NCI-H345 treated with DMSO at 0.1 percent for 48 hours (cell line): Measurements from ENCODE around the gene FUOM.

Source experiments
- DNase-seq: peaks from one replicate; lab custom pipeline; 2025; ENCODE audit not compliant: unreplicated experiment; lab: John Stamatoyannopoulos, UW

FUOM gene

GRCh38 chr10:133353202-133353959, 4.4 kb downstream of the FUOM start:
- DNase-seq: no peak

- no peak for DNase-seq
Observed at GRCh38 chr10:133351408-133352318, 6.2 kb downstream of the FUOM start.

GRCh38 chr10:133350950-133351329, 6.9 kb downstream of the FUOM start:
- DNase-seq: no peak

DNA sequence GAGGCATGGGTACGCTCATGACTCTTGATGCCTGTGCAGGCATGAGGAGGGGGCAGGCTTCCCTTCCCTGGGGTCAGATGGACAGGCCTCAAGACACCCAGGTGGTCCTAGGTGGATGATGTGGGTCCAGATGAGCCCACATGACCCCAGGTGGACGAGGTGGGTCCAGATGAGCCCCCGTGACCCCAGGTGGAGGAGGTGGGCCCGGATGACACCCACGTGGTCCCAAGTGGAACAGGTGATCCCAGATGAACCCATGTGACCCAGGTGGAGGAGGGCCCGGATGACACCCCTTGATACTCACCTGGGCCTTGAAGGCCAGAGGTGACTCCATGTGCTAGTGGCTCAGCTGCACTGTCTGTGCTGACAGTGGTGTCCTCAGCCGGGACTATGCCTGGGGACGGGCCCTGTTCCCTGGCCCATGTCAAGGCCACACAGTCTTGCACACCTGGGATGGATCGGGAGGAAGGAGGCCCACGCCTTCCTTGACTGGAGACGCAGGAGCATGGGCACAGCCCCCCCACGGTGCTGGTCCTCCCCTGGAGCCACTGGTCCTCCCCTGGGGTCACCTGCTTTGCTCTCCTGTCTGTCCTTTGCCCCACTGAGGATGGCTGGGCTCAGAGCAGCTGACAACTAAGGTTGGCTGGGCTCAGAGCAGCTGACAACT, 7.4 kb downstream of the FUOM start:
- DNase-seq: no peak

DNA sequence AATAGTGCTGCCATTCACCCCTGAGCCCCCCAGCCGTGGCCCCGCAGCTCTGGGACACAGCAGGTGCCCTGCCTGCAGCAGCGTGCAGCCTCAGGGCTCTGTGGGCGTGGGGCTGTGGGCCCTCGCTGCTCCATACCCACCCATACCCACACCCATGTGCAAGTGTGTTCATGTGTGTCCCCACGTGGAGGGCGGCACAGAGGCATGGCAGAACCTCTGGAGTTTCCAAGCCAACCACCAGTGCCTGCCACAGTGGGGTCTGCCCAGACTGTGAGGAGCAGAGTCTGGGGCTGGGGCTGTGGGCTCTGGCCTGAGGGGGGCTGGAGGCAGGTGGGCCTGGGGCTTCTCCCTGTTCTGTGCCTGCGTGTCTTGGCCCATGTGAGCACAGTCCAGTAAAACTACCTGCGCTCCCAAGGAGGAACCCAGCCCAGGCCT, 8.2 kb downstream of the FUOM start:
- no peak for DNase-seq

DNA sequence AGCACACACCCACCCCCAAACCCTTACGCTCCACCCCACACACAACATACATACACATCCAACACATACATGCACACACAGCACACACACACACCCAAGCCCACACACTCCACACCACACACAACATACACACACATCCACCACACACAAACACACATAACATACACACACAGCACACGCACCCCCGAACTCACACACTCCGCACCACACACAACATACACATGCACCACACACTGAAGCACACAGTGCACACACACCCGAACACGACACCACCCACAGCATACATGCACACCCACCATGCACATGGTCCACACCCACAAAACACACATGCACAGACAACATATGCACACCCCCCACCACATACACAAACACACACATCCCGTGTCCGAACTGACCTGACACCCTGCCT, 8.7 kb downstream of the FUOM start:
- no peak for DNase-seq

GRCh38 chr10:133347710-133348517, 9.9 kb downstream of the FUOM start:
- no peak for DNase-seq

- DNase-seq: no peak
Observed at GRCh38 chr10:133346413-133346812, 11.4 kb downstream of the FUOM start.

GRCh38 chr10:133344236-133344635, 13.6 kb downstream of the FUOM start:
- DNase-seq: no peak

- no peak for DNase-seq
Observed at GRCh38 chr10:133343558-133343957, 14.3 kb downstream of the FUOM start.

DNA sequence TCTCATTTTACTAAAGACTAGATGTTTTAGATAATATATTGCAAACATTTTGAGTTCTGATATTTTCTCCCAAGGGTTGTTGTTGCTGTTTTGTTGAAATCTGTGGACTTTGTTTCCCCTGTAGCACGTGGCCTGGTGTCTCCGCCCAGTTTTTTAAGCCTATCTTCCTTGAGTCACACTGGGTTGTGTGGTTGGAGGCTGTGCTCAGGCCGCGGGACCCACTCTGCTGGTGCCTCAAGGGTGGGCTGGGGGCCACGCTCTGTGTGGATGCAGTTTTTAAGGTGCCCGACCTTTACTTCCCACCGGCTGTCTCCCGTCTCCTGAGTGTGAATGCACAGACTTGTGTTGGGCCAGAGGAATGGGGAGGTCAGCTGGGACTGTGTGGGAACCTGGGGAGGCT, 14.9 kb downstream of the FUOM start:
- no peak for DNase-seq

GRCh38 chr10:133341983-133342382, 15.8 kb downstream of the FUOM start:
- no peak for DNase-seq

DNA sequence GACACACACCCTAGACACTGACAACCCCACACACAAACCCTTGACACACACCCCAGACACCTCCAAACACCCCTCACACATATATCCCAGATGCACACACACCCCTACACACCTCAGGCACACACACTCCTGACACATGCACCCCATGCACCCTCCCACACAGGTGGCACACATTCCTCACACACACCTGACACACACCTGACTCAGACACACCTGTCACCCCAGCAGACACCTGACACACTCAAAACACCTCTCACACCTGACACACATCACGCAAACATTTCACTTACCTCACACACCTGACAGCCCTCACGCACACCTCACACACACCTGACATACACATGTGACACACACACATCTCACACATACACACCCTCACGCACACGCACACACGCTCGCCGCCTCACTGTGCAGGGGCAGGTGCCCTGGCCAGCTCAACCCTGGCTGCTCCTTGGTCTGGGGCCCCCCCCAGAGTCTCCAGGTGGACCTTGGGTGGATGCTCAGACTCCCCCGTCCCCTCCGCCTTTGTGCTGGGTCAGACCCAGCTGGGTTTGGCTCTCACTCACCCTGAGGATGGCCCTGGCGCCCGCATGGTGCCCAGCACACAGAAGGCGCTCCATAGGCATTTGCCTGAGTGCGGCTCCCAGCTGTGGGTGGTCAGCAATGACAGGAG, 18.0 kb downstream of the FUOM start:
- DNase-seq: no peak

DNA sequence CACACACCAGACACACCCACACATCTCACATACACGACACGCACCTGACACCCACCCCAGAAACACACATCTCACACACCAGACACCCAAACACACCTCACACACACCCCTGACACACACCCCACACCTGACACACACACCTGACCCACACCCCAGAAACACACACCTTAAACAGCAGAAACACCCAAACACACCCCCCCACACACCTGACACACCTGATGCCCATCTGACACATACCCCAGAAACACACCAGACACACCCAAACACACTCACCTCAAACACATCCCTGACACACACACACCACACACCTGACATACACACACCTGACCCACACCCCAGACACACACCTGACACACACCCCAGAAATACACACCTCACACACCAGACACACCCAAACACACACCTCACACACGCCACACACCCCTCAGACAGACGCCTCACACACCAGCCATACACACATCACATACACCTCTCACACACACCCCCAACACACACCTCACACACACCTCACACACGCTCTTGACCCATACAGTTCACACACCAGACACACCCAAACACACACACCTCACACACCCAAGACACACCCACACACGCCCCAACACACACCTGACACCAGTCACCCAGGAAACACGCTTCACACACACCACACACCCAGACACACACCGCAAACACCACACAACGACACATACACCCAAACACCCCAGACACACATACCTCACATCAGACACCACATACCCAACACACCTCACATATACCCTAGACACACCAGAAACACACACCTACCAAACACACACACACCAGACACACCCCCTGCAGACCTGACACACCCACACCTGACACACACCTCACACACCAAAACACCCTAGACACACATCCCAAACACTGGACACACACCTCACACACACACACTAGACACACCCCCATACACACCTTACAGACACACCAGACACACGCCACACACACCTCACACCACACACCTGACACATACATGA, 19.4 kb downstream of the FUOM start:
- DNase-seq: no peak

DNA sequence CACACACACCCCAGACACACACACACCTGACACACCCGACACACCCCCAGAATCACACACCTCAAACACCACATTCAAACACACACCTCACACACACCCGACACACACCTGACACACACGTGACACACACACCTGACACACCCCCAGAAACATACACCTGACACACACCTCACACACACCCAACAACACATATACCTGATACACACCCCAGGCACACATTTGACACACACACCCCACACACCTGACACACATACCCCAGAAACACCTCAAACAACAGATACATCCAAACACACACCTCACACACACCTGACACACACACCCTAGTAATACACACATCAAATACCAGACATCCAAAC, 20.5 kb downstream of the FUOM start:
- no peak for DNase-seq

DNA sequence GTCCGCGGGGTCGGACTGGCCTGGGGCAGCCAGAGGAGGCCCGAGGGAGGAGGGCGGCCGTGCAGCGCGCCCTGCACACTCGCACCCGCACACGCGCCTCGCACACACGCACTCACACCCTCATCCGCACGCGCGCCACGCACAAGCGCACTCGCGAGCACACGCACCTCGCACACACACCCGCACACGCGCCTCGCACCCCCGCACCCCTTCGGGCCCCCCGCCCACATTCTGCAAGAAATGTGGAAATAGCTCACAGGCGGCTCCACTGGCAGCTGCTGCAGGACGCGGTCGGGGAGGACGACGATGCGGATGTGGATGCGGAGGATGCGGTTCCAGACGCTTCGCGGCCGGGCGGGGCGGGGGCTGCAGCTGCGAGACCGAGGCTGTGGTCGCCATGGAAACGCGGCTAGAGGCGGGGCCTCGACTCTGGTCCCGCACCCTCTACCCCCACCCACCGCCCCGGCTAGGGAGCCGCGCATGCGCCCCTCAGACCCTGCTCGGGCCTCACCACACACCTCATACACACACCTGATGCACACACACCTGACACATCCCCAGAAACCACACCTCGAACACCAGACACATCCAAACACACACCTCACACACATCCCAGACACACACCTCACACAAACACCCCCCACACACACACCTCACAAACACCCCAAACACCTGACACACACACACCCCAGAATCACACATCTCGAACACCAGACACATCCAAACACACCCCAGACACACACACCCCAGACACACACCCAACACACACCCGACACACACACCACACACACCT, 21.0 kb downstream of the FUOM start, which contains the start of gene CALY:
CALY (minus strand) TSS at position 320 of the 793 bp plus-strand sequence. CDS start 7,907 bp downstream, outside the sequence.
- no peak for DNase-seq

- no peak for DNase-seq
Observed at GRCh38 chr10:133336118-133336576, 21.7 kb downstream of the FUOM start.
